GM21723 (cell line): Measurements from ENCODE around the gene RCOR3.
"Not testable (repeated sequence)": the region's sequence is repeated elsewhere in the genome, so short reads cannot be mapped to it uniquely, and the experiment has no call there.

Experiments used
- ATAC-seq: cut with Tn5 transposase; IDR thresholded peaks from one replicate; pipeline ENCODE4 v1.9.1; 2021; ENCODE audit warnings: mild to moderate bottlenecking, moderate library complexity; ENCODE audit not compliant: unreplicated experiment

Gene RCOR3

DNA sequence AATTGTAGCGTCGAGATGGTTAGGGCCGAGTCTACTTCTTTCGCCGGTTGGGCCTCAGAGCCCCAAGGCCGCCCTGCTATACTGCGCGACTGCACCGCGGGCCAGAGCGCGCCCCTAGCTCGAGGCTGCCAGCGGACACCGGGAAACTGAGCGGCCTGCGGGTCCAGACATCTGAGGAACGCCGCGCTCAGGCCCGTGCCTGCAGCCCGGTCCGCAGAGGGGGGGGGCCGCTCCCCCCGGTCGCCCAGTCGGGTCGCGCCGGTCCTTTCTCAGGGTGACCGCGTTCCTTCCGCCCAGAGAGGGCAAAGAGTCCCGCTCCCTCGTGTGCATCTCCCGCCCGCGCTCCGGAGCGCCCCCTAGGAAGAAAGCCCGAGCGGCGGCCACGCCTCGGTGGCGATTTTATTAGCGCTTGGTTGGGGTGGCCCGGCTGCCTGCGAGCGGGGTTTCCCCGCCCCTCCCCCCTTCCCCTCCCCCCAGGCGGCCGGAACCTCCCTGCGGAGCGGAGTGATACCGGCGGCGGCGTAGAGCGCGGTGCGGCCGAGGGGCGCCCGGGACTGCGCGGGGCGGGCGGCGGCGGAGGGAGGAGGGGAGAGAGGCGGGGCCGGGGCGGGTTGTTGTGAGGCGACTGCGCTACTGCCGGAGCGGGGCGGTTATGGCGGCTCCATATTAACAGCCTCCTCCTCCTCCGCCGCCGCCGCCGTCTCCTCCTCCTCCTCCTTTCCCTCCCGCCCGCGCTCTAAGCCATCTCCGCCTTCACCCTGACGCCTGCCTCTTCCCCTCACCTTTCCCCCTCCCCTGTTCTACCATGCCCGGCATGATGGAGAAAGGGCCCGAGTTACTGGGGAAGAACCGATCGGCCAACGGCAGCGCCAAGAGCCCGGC lies at the start of gene RCOR3:
RCOR3 (plus strand) TSS at position 611 of the 882 bp plus-strand sequence; CDS start at position 806, 195 bp downstream.
- peak; percentile 66 for ATAC-seq

DNA sequence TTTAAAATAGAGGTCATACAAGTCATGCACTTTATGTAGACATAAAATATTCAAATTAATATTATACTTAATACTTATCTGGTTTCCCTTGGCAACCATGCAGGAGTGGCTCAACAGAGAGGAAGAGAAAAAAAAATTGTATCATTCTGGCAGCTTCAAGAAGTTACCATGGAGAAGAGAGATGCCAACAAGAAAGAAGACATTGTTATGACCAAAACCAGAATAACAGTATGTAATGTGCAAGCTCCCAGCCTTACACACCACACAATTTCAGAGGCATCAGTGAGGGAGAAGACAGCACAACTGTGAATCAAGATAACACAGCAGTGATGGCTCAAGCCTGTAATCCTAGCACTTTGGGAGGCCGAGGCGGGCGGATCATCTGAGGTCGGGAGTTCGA lies 49.1 kb upstream of the RCOR3 start:
- no peak for ATAC-seq

DNA sequence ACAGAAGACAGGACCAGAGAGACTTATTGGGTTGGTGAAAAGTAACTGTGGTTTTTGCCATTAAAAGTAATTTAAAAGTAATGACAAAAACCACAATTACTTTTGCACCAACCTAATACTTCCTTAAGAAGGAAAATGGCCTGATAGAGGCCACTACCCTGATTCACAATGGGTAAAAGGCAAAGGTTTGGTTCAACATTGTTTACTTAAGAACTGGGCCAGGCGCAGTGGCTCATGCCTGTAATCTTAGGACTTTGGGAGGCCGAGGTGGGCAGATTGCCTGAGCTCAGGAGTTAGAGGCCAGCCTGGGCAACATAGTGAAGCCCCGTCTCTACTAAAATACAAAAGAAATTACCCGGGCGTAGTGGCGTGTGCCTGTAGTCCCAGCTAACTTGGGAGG lies 48.2 kb upstream of the RCOR3 start:
- ATAC-seq, result no peak

DNA sequence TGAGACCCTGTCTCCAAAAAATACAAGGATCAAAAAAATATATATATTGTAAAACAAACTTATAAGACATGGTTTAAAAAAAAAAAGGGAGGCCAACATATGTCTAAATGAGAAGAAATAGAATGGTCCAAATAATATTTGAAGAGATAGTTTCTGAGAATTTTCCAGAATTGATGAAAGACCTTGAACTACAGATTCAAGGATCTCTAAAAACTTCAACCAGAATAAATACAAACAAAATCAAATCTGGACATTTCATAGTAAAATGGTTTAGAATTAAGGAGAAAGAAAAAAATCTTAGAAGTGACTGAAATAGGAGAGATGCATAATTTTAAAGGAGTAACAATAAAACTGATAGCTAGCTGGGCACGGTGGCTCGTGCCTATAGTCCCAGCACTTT lies 45.5 kb upstream of the RCOR3 start:
- no peak for ATAC-seq

DNA sequence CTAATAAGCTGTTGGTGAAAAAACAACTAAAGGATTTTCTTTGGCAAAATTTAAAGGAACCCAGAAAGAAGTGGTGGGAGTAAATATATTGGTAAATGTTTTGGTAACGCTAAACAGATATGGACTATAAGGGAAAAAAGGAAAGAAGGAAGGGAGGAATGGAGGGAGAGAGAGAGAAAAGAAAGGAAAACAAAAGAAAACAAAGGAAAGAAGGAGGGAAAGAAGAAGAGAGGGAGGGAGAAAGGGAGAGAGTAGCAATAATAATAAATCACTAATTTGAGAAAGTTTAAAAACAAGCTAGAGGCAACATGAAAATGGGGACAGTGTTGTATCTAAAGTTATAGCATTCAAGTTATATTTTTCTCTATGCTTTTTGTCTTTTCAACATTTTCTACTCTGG lies 43.6 kb upstream of the RCOR3 start:
- no peak for ATAC-seq

DNA sequence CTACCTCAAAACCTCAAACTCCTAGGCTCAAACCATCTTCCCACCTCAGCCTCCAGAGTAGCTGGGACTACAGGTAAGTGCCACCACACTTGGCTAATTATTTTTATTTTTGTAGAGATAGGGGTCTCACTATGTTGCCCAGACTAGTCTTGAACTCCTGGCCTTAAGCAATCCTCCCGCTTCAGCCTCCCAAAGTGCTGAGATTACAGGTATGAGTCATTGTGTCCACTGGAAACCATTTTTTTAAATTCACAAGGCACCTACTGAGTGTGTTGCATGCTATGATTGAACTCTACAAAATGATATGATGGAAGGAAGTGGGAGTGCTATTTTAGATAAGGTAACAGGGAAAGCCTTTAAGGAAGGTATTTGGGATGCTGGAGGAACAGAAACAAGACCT lies 41.8 kb upstream of the RCOR3 start:
- no peak for ATAC-seq

DNA sequence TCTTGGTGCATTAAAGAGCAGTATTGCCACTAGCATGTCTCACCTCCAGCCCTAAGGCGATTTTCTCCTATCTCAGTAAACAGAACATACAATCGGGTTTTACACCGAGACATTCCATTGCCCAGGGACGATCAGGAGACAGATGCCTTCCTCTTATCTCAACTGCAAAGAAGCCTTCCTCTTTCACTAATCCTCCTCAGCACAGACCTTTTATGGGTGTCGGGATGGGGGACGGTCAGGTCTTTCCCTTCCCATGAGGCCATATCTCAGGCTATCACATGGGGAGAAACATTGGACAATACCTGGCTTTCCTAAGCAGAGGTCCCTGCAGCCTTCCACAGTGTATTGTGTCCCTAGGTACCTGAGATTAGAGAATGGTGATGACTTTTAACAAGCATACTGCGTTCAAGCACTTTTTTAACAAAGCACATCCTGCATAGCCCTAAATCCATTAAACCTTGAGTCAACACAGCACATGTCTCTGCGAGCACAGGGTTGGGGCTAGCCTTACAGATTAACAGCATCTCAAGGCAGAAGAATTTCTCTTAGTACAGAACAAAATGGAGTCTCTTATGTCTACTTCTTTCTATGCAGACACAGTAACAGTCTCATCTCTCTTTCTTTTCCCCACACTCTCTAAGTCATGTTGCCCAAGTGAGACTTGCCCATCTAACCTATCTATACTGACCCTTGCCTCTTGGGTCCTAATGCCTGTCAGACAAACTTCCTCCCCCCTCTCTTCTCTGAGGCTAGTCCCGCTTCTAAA lies 36.5 kb upstream of the RCOR3 start:
- ATAC-seq, result not testable (repeated sequence)

DNA sequence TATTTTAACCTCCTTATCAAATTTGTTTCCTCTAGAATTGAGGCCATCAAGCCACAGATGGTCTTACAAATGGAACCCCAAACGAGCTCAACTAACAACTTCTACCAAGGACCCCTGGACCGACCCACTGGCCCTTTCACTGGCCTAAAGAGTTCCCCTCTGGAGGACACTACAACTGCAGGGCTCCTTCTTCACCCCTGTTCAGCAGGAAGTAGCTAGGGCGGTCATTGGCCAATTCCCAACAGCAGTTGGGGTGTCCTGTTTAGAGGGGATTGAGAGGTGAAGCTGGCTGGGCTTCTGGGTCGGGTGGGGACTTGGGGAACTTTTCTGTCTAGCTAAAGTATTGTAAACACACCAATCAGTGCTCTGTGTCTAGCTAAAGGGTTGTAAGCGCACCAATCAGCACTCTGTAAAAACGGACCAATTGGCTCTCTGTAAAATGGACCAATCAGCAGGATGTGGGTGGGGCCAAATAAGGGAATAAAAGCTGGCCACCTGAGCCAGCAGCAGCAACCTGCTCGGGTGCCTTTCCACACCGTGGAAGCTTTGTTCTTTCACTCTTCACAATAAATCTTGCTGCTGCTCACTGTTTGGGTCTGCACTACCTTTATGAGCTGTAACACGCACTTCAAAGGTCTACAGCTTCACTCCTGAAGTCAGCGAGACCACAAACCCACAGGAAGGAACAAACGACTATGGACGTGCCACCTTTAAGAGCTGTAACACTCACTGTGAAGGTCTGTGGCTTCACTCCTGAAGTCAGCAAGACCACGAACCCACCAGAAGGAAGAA lies 30.4 kb upstream of the RCOR3 start:
- ATAC-seq, result not testable (repeated sequence)

DNA sequence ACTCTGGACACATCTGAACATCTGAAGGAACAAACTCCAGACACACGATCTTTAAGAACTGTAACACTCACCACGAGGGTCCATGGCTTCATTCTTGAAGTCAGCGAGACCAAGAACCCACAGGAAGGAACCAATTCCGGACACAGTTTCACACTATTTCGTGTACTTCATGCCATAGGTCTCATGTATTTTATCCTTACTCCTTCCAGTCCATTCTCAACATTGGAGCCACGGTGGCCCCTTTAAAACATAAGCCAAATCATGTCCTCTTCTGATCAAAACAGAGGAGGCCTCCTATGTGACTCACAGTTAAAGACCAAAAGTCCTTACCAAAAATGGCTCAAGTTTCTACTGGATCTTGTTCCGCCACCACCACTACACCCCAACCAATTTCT lies 29.8 kb upstream of the RCOR3 start:
- no peak for ATAC-seq

DNA sequence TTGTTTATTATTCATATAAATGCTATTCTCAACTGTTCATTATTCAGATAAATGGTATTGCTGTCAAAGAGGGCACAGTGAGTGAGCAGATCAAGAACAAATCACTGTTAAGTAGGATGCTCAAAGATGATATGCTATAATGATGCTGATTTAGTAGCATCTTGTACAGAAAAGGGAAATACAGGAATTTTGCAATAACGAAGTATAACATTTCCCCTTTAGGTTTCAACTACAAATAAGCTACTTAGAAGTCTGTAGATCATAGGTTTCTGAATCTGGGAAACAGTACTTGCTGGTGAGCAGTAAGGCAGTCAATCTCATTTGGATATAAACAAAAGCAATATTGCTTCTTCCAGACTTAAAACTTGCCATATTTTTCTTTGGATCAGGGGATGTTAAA lies 27.3 kb upstream of the RCOR3 start:
- ATAC-seq, result no peak

DNA sequence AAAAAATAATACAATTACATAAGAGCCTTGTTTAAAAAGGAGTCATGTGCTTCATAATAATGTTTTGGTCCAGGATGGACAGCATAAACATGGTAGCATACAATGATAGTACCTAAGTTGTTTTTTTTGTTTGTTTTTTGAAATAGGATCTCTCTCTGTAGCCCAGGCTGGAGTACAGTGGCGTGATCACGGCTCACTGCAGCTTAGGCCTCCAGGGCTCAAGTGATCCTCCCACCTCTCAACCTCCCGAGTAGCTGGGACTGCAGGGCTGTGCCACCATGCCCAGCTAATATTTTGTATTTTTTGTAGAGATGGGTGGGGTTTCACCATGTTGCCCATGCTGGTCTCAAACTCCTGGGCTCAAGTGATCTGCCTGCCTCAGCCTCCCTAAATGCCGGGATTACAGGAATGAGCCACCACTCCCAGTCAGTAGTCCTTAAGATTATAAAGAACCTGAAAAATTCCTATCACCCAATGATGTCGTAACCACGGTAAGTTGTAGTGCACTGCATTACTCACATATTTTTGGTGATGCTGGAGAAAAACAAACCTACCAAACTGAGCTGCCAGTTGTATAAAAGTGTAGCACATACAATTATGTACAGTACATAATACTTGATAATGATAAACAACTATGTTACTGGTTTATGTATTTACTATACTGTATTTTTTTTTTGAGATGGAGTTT lies 22.4 kb upstream of the RCOR3 start:
- ATAC-seq, result no peak

DNA sequence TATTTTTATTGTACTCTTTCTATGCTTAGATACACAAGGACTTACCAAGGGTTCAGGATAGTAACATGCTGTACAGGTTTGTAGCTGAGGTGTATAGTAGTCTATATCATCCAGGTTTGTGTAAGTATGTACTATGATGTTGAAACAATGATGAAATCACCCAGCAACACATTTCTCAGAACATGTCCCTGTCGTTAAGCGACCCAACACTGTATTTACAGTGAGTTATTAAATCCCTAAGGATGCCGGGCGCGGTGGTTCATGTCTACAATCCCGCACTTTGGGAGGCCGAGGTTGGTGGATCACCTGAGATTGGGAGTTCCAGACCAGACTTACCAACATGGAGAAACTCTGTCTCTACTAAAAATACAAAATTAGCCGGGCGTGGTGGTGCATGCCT lies 21.6 kb upstream of the RCOR3 start:
- no peak for ATAC-seq

DNA sequence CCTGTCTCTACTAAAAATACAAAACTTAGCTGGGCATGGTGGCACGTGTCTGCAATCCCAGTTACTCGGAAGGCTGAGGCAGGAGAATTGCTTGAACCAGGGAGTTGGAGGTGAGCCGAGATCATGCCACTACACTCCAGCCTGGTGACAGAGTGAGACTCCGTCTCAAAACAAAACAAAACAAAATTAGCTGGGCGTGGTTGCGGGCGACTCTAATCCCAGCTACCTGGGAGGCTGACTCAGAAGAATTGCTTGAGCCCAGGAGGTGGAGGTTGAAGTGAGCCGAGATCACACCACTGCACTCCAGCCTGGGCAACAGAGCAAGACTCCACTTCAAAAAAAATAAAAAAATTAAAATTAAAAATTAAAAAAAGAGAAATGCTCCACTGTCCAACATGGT lies 18.6 kb upstream of the RCOR3 start:
- ATAC-seq, result not testable (repeated sequence)

DNA sequence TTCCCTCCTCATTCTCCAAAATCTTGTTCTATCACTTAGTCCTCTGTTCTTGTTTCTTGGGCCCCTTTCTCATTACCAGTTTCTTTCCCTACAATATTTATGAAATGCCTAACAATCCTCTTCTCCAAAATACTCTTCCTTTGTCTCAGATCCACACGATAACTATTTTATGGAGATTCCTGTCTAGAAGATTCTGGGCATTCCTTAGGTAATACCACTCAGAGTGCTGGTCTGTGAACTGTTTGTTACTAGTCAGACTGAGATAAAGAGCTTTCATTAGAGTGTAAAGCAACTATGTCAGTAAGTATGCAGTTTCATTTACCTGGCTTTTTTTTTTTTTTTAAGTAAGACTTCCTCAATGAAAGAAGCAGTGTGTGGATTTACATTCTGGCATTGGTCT lies 18.1 kb upstream of the RCOR3 start:
- ATAC-seq, result no peak

DNA sequence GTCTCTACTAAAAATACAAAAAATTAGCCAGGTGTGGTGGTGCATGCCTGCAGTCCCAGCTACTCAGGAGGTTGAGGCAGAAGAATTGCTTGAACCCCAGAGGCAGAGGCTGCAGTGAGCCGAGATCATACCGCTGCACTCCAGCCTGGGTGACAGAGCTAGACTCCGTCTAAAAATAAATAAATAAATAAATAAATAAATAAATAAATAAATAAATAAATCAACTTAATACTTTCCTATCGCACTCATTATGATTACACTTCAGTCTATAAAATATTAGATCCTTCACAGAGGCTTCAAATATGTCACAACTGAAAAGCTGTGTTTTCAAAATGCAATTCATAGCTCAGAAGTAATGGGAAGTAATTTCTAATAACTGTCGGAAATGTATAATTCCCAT lies 15.5 kb upstream of the RCOR3 start:
- not testable (repeated sequence) for ATAC-seq

DNA sequence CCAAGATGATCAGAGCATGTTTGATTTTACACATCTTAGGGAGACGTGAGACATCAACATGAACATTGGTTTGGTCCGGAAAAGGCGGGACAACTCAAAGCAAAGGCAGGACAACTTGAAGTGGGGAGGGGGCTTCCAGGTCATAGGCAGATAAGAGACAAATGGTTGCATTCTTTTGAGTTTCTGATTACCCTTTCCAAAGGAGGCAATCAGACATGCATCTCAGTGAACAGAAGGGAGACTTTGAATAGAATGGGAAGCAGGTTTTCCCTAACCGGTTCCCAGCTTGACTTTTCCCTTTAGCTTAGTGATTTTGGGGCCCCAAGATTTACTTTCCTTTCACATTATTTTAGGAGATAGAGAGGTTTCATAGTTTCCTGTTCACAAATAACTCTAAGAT lies 12.6 kb upstream of the RCOR3 start:
- ATAC-seq, result not testable (repeated sequence)

DNA sequence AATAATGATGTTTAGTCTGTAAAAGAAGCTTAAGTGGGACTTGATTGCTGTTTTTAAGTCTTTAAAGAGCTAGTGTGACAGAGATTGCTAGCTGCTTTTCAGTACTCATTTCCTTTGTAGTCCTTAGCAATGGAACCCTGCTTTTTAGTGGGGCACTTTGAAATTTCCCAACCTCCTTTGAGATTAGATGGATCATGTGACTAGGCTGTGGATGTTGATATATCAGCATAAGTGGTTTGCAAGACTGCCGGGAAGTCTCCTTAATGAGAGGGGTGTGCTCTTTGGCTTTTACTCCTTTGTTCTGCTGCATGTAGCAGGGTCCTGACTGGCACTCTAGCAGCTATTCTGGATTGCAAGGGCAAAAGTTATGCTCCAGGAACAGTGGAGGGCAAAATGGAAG lies 11.2 kb upstream of the RCOR3 start:
- no peak for ATAC-seq

DNA sequence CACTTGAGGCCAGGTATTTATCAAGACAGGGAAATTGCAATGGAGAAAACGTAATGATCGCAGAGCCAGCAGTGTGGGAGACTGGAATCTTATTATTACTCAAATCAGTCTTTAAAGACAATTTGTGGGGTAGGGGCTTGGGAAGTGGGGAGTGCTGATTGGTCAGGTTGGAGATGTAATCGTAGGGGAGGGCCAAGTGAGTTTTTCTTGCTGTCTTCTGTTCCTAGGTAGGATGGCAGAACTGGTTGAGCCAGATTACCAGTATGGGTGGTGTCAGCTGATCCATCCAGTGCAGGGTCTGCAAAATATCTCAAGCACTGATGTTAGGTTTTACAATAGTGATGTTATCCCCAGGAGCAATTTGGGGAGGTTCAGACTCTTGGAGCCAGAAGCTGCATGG lies 9.6 kb upstream of the RCOR3 start:
- ATAC-seq, result not testable (repeated sequence)

DNA sequence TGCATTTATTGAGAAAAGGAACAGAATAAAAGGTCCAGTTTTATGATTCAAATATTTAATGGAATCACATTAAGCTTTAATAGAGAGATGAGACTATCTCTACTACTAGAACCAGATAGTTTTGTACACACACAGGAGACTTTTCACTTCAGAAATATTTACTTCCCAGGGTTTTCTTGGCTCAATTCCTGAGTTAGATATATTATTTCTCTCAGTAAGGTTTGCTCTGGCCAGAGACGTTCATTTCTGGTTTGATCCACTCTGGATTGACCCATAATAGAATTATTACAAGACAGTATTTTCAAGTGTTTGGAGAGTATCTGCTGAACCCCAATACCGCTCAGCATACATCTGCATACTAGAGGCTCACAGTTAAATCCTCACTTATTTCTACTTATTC lies 1.3 kb upstream of the RCOR3 start:
- ATAC-seq, result no peak

DNA sequence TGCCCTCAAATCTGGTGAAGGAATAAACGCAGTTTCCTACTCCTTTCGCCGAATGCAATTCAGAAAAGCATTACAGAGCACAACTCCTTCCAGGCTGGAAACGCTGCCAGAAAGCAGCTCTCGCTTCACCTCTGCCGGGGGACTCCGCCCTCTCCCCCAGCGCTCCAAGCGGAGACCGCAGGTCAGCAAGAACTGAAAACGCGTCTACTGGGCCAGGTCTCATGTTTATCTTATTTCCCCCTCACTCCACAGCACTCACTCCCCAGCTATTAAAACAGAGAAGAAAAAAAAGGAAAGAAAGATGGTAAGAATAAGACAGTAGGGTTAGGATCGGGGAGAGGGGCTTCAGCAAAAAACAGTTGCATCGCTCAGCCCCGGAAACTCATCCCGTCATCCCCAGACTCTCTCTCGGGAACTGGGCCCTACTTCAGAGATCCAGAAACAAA lies 833 bp upstream of the RCOR3 start:
- peak; percentile 43 for ATAC-seq
